ENCODE results near the gene CLSTN2.
"Not testable (repeated sequence)": the region's sequence is repeated elsewhere in the genome, so short reads cannot be mapped to it uniquely, and the experiment has no call there.

The CLSTN2 gene

DNA sequence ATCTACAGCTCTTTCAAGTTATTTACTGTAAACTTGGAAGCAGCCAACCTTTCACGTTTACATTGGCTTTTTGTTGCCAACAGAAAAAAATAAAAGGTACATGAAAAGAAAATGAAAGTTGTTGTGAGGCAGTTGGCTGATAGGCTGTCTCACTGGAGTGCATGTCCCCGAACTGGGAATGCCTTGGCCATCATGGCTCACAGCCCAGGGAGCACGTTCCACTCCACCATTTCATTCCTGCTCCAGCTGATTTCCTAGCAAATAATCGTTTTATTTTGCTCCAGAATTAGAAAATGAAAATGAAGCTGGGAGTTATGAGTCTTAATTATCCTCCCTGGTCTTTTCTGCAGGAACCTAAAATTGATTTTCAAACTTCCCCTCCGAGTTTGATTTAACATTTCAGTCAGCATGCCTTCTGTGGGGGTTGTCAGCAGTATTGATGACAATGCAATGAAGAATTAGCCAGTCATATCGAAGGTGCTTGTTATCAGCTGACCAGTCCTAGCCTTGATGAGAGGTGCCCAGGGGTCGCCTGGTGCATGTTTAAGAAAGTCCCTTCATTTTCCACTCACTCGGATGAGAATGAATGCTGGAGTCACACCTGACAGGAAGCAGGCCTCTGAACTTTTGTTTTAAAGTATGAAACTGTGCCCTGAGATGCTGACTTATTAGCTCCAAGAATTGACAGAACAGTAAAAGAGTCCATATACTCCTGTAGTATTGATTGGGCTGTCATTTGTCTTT, 449.2 kb downstream of the CLSTN2 start:
- DNase-seq (ENCODE audit: low read depth), result no peak

- no peak for DNase-seq (ENCODE audit: low read depth)
These were observed 449.9 kb downstream of the CLSTN2 start for GRCh38 chr3:140384876-140385275.

- DNase-seq (ENCODE audit: low read depth), result no peak
These were observed 451.5 kb downstream of the CLSTN2 start for GRCh38 chr3:140386357-140387100.

GRCh38 chr3:140387244-140387643, 452.3 kb downstream of the CLSTN2 start:
- DNase-seq (ENCODE audit: low read depth), result no peak

DNA sequence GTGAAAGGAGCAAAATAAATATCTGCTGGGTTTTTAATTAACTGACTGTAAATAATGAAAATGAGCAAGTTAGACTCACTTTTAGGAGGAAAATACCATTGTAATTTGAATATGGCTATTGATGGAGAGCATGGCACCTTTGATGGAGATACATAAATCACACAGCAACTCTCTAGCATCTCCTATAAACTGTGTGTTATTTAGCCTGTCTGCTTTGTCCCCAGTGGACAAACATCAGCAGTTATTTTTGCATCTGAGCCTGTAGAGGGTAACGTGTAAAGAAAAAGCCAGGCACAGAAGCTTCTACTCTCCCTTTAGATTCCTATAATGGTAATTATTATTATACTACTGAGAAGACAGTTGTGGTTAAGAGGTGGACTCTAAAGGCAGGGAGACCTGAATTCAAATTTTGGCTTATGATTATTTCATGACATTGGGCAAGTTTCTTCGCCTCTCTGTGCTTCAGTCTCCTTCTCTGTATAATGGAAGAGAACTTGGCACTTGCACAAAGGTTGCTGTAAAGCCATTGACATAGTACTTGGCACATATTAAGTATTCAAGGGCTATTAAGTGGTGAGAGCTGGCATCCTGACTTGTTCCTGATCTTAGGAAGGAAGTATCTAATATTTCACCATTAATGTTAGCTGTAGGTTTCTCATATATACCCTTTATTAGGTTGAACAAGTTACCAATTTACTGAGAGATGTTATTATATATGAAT, 453.4 kb downstream of the CLSTN2 start:
- no peak for DNase-seq (ENCODE audit: low read depth)

GRCh38 chr3:140391061-140391460, 456.1 kb downstream of the CLSTN2 start:
- DNase-seq (ENCODE audit: low read depth), result no peak

GRCh38 chr3:140394488-140395133, 459.6 kb downstream of the CLSTN2 start:
- DNase-seq (ENCODE audit: low read depth), result no peak

- DNase-seq (ENCODE audit: low read depth), result no peak
These were observed 460.4 kb downstream of the CLSTN2 start for GRCh38 chr3:140395134-140396075.

GRCh38 chr3:140396110-140396509, 461.1 kb downstream of the CLSTN2 start:
- no peak for DNase-seq (ENCODE audit: low read depth)

GRCh38 chr3:140397847-140398246, 462.9 kb downstream of the CLSTN2 start:
- DNase-seq (ENCODE audit: low read depth), result no peak

- no peak for DNase-seq (ENCODE audit: low read depth)
These were observed 463.4 kb downstream of the CLSTN2 start for GRCh38 chr3:140398387-140398786.

DNA sequence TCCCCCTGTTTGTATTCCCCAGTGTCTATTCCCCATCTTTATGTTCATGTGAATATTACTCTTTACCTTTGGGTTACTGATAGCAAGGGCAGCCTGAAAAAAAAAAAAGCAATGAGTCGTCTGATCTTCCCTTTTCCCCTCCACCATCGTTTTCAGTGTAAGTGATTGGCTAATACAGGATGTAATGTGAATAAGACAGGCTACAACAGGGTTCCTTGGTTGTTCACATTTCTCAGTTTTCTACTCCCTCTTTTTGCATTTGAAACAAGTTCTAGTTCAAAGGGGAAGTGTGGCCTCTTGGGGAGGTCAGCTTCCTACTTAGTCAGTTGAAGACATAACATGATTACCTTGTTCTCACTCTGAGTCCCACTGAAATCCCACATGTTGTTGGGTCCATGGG, 464.9 kb downstream of the CLSTN2 start:
- no peak for DNase-seq (ENCODE audit: low read depth)

DNA sequence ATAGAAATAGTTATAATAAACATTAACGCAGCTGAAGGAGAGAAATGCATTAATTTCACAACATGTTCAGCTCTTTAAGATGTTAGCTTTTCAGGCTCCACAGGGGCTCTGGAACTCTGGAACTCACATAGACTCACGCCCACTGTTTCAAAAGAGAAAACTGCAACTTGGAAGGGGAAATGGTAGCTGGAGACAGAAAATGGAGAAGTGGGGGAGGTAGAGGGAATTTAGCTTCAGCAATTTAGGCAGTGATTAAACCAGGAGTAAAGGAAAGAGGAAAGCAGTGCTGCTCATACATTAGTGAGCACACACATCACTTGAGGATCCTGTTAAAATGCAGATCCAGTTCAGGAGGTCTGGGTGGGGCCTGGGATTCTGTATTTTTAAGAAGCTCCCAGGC, 468.1 kb downstream of the CLSTN2 start:
- DNase-seq (ENCODE audit: low read depth), result no peak

DNA sequence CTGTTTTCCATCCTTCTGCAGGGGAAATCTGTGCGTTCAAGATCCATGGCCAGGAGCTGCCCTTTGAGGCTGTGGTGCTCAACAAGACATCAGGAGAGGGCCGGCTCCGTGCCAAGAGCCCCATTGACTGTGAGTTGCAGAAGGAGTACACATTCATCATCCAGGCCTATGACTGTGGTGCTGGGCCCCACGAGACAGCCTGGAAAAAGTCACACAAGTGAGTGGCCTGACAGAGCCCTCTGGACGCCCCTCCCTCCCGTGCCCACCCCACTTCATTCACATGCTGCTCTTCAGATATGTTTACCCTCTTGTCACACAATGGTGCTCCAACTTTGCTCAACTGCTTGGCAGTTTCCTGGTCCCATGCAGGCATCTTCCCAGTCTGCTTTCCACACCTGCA, 468.6 kb downstream of the CLSTN2 start:
- no peak for DNase-seq (ENCODE audit: low read depth)

DNA sequence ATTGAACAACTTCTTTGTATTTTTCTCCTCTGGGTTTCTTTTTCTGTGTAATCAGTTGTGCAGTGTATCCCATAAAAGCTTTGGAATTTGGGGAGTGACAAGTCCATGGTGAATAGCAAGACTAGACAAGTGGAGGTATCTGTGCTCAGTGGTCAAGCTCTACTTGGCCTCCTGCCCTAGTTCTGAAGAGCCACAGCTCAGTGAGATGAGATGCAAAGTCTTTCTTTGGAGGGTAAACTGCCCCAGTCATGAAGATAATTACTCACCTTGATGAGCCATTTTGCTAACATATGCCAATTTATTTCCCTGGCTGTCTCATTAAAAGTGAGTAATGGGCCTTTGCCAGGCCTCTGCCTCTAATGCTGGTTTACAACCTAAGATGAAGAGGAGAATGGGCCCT, 471.7 kb downstream of the CLSTN2 start:
- no peak for DNase-seq (ENCODE audit: low read depth)

DNA sequence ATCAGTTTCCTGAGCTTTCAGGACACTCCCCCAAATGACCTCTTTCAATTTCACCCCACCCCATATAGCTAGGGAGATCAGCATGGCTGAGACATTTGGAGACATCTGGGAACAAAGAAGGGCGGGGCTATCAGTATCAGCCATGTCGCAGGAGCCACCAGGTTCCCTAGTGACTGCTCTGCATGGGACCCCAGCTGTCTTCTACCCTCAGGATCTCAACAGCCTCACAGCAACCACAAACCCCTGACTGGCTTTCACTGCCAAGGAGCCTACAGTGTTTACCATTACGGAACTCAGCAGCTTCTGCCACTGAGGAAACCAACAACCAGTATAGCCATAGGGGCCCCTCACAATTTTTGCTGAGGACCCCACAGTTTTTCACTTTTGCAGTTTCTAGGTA, 473.3 kb downstream of the CLSTN2 start:
- DNase-seq (ENCODE audit: low read depth), result no peak

GRCh38 chr3:140416666-140417065, 481.7 kb downstream of the CLSTN2 start:
- DNase-seq (ENCODE audit: low read depth), result no peak

DNA sequence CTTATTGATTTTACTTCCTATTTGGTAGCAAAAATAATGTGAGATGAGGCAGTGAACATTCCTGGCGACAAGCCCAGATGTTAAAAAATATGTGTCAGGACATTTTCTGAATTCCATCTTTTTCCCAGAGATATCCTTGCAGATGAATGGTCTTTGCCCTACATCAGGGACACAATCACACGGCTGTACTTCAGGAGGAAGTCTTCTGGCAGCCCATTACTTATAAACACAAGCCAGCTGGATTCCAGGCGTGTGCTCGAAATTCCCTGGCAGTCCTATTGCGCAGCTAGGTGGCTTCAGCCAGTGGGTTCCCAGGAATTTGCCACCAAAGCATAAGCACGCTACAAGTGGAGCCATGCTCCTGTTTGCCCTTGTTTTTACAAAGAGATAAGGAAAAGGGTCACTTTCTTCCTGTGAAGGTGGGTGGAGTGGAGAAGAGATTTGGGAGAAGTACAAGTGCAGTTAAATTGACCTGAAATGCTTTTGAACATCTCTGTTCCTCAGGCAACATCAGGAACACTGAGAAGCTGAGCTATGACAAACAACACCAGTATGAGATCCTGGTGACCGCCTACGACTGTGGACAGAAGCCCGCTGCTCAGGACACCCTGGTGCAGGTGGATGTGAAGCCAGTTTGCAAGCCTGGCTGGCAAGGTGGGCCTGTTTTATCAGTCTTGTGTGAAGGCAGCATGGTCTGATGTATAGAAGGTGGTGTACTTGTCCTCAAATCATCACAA, 485.8 kb downstream of the CLSTN2 start:
- no peak for DNase-seq (ENCODE audit: low read depth)

GRCh38 chr3:140421884-140422283, 486.9 kb downstream of the CLSTN2 start:
- DNase-seq (ENCODE audit: low read depth), result no peak

- DNase-seq (ENCODE audit: low read depth), result no peak
These were observed 488.2 kb downstream of the CLSTN2 start for GRCh38 chr3:140423146-140423545.

GRCh38 chr3:140423574-140423973, 488.6 kb downstream of the CLSTN2 start:
- not testable (repeated sequence) for DNase-seq (ENCODE audit: low read depth)
